Endothelial cell of umbilical vein (primary cell): ENCODE results near the gene FOXJ2. TPM values are rescaled to one million over a fixed set of nuclear protein-coding genes. Genes with fewer than 3 reads are reported as not detected.

Experiments
- BruUV-seq: library from RNA; stranded (reverse); fragments of 400-500 nt; replicated peaks from 2 replicates; lab custom pipeline; 2021; lab: Mats Ljungman, UMichigan
- CTCF ChIA-PET: fragments of 300-600, 350-600 bp; sonication (Branson Sonifier 250); formaldehyde crosslinking; loops from one replicate; lab custom pipeline; 2021; ENCODE audit warnings: antibody characterized with exemption, inconsistent platforms; lab: Charles Lee
- POLR2A ChIA-PET: fragments of 300-600, 350-600 bp; sonication (Branson Sonifier 250); formaldehyde crosslinking; loops from one replicate; lab custom pipeline; 2021; ENCODE audit warnings: antibody characterized with exemption, inconsistent platforms; lab: Charles Lee
- DNase-seq: peaks from one replicate; pipeline ENCODE4 v3.0.0-alpha.2; 2011; ENCODE audit warnings: low read depth, low spot score
- FAIRE-seq: peaks from 2 replicates; lab custom pipeline; 2011; peaks lifted over from hg19 to GRCh38; lab: Jason Lieb, UNC
- H2AFZ ChIP-seq: 2 replicates; pipeline ENCODE4 v1.6.0; 2012; ENCODE audit warnings: low read depth, low read length, control low read depth, inconsistent platforms
- H3K27ac ChIP-seq: 2 replicates; pipeline ENCODE4 v1.5.1; 2011; ENCODE audit warnings: low read depth, mild to moderate bottlenecking, control low read depth, low read length, moderate library complexity; ENCODE audit not compliant: insufficient read depth
- H3K27me3 ChIP-seq, 2 experiments: 2 replicates each; pipeline versions ENCODE4 v1.6.0 to v1.6.1; 2011; ENCODE audit warnings: low read length in 2 of 2, mixed read lengths in 1 of 2; ENCODE audit not compliant: control insufficient read depth in 2 of 2, insufficient read depth in 2 of 2
- H3K36me3 ChIP-seq, 2 experiments: 2 replicates in 1 of 2; 3 replicates in 1 of 2; pipeline ENCODE4 v1.5.1; 2011; ENCODE audit warnings: low read length in 2 of 2, mild to moderate bottlenecking in 1 of 2, moderate library complexity in 1 of 2; ENCODE audit not compliant: control insufficient read depth in 2 of 2, insufficient read depth in 2 of 2; ENCODE audit errors: extremely low read depth in 1 of 2
- H3K4me1 ChIP-seq: 3 replicates; pipeline ENCODE4 v1.5.1; 2011; ENCODE audit warnings: mild to moderate bottlenecking, low read length; ENCODE audit not compliant: control insufficient read depth, insufficient read depth; ENCODE audit errors: extremely low read depth
- H3K4me2 ChIP-seq: 2 replicates; pipeline ENCODE4 v1.6.1; 2011; ENCODE audit warnings: low read length, control low read depth, mixed read lengths; ENCODE audit not compliant: insufficient read depth
- H3K4me3 ChIP-seq, 3 experiments: fragments of 200-600 bp in 1 of 3; sonication (generic), shearing (Covaris generic) in 1 of 3; replicated peaks in 1 of 3; 2 replicates each; pipeline ENCODE4 v1.5.1; 2011 to 2016; ENCODE audit warnings: control low read depth in 3 of 3, low read length in 3 of 3, mild to moderate bottlenecking in 2 of 3, inconsistent platforms in 1 of 3, low read depth in 1 of 3, moderate library complexity in 1 of 3; ENCODE audit not compliant: insufficient read depth in 1 of 3
- H3K79me2 ChIP-seq: 2 replicates; pipeline ENCODE4 v1.6.0; 2012; ENCODE audit warnings: low read length, inconsistent platforms; ENCODE audit not compliant: control insufficient read depth, insufficient read depth
- H3K9ac ChIP-seq: replicated peaks from 2 replicates; pipeline ENCODE3; 2011; ENCODE audit warnings: low read length, control low read depth; ENCODE audit not compliant: insufficient read depth; ENCODE audit errors: extremely low read depth
- H3K9me1 ChIP-seq: replicated peaks from 3 replicates; pipeline ENCODE4 v1.6.0; 2011; ENCODE audit warnings: mild to moderate bottlenecking, low read length; ENCODE audit not compliant: control insufficient read depth, insufficient read depth; ENCODE audit errors: extremely low read depth
- H3K9me3 ChIP-seq: replicated peaks from 2 replicates; pipeline ENCODE4 v1.5.1; 2012; ENCODE audit warnings: low read length, inconsistent platforms; ENCODE audit not compliant: control insufficient read depth, insufficient read depth
- H4K20me1 ChIP-seq: replicated peaks from 2 replicates; pipeline ENCODE3; 2011; ENCODE audit warnings: mild to moderate bottlenecking, low read length; ENCODE audit not compliant: control insufficient read depth, insufficient read depth; ENCODE audit errors: extremely low read depth
- CTCF ChIP-seq, 2 donors: IDR thresholded peaks; 1 replicate in 1 of 2; 2 replicates in 1 of 2; pipeline ENCODE4 v1.5.1; 2011; ENCODE audit warnings: low read length in 2 of 2, mild to moderate bottlenecking in 2 of 2, moderate library complexity in 2 of 2, control low read depth in 1 of 2, inconsistent platforms in 1 of 2, low read depth in 1 of 2; ENCODE audit not compliant: insufficient read depth in 1 of 2; ENCODE audit errors: extremely low read depth in 1 of 2
- EZH2 ChIP-seq: IDR thresholded peaks from 2 replicates; pipeline ENCODE4 v1.6.1; 2012; ENCODE audit warnings: borderline replicate concordance, low read depth, mild to moderate bottlenecking, moderate library complexity, low read length, inconsistent platforms; ENCODE audit not compliant: severe bottlenecking
- FOS ChIP-seq: IDR thresholded peaks from 2 replicates; pipeline ENCODE4 v1.6.1; 2011; ENCODE audit warnings: mild to moderate bottlenecking, low read length, moderate library complexity, borderline replicate concordance; ENCODE audit not compliant: insufficient read depth
- GATA2 ChIP-seq: IDR thresholded peaks from 2 replicates; pipeline ENCODE4 v1.7.0; 2011; ENCODE audit warnings: low read depth, mild to moderate bottlenecking, moderate library complexity, mixed read lengths, low read length; ENCODE audit not compliant: insufficient read length, insufficient read depth
- JUN ChIP-seq: IDR thresholded peaks from 2 replicates; pipeline ENCODE4 v1.6.1; 2011; ENCODE audit warnings: borderline replicate concordance, low read depth; ENCODE audit not compliant: insufficient read length, insufficient read depth
- MAX ChIP-seq: IDR thresholded peaks from 2 replicates; pipeline ENCODE4 v1.6.1; 2011; ENCODE audit not compliant: insufficient read depth, insufficient read length
- MYC ChIP-seq: IDR thresholded peaks from one replicate; pipeline ENCODE4 v1.6.1; 2011; ENCODE audit warnings: mild to moderate bottlenecking, low read depth, low read length
- POLR2A ChIP-seq: IDR thresholded peaks from 2 replicates; pipeline ENCODE4 v1.6.1; 2012; ENCODE audit warnings: low read depth, mild to moderate bottlenecking, control low read depth, low read length
- POLR2AphosphoS5 ChIP-seq: IDR thresholded peaks from 2 replicates; pipeline ENCODE4 v1.6.1; 2012; ENCODE audit warnings: low read depth, mild to moderate bottlenecking, control low read depth, low read length, moderate library complexity; ENCODE audit not compliant: insufficient read depth
- dilution Hi-C: fragments of 300-500 bp; cut with MboI; formaldehyde crosslinking; loops from one replicate; pipeline ENCODE4 v1.15.0; 2019; ENCODE audit warnings: low sequenced_read_pairs; ENCODE audit not compliant: extremely low pct_ligation_motif_present
- intact Hi-C: fragments of 100-400 bp; cut with micrococcal nuclease; formaldehyde crosslinking; loops from one replicate; pipeline ENCODE4 v1.10.0; 2022
- polyA plus RNA-seq, 4 experiments: library from polyadenylated mRNA; depleted of rRNA in 3 of 4; stranded (reverse) in 3 of 4; unstranded in 1 of 4; fragments of >200 nt; gene quantifications; 2 replicates each; pipeline versions ENCODE4 v1.2.1 to v1.2.3, GENCODE V29; 2011 to 2012; ENCODE audit warnings: missing spikeins in 1 of 4
- total RNA-seq: library from RNA; stranded (reverse); gene quantifications from 2 replicates; pipeline ENCODE4 v1.2.3, GENCODE V29; 2021

The FOXJ2 gene
- total and polyA plus RNA-seq, 2 donors (not counting 3 experiments of a cell fraction or from before 2014, with no cell fraction given), result 6.2 to 13.9 TPM

- dilution Hi-C loops (no loop called here), intact Hi-C loops (no loop called here)
- DNase-seq, result no peak
- TF ChIP-seq GATA2, result no peak
- no peak for TF ChIP-seq MYC
- TF ChIP-seq JUN, result no peak
- TF ChIP-seq EZH2, result no peak
- no peak for TF ChIP-seq POLR2A
- no peak for TF ChIP-seq MAX
- no peak for TF ChIP-seq POLR2AphosphoS5
- peak overlapping the region; percentile 90 for H3K9ac ChIP-seq
- peak overlapping the region; percentile 74 to 93 (median 82) for H3K4me3 ChIP-seq
- peaks cover 35% of the 10 kb centered on the region for H3K79me2 ChIP-seq
- no peak for FAIRE-seq
- peak overlapping the region; percentile 88 for H3K4me2 ChIP-seq
- H3K27ac ChIP-seq, result peak overlapping the region; percentile 85
- CTCF ChIA-PET, result interaction anchor here (1.0 to 8.9 kb wide), 2 partner anchors 35 to 44 kb away, joined by 3 to 254 read pairs; no protein-coding TSS in a partner anchor
- H3K9me3 ChIP-seq, result no peaks in the 10 kb centered on the region
- no peaks in the 10 kb centered on the region for H3K9me1 ChIP-seq
- H3K27me3 ChIP-seq, result no peaks in the 10 kb centered on the region
- TSS peak; percentile 95 for BruUV-seq
- no peaks in the 10 kb centered on the region for H3K36me3 ChIP-seq
- no peaks in the 10 kb centered on the region for H4K20me1 ChIP-seq
- peak overlapping the region; percentile 99 for H2AFZ ChIP-seq
- H3K4me1 ChIP-seq, result peaks cover 22% of the 10 kb centered on the region
- POLR2A ChIA-PET, result no interaction called here
Measured at GRCh38 chr12:8081251-8081920, 48.9 kb downstream of the FOXJ2 start.

- peak overlapping the region; percentile 99 for H2AFZ ChIP-seq
Measured at GRCh38 chr12:8082808-8083100, 50.2 kb downstream of the FOXJ2 start.

More at GRCh38 chr12:8082808-8083100, 50.2 kb downstream of the FOXJ2 start:
- Histone ChIP-seq H3K36me3 (no peaks in the 10 kb centered on the region), H3K27ac (peak overlapping the region; percentile 85), H3K4me1 (peaks cover 14% of the 10 kb centered on the region), H3K9me3 (no peaks in the 10 kb centered on the region), H3K27me3 (no peaks in the 10 kb centered on the region), H3K4me2 (peak overlapping the region; percentile 92), H3K79me2 (peaks cover 41% of the 10 kb centered on the region), H3K9me1 (no peaks in the 10 kb centered on the region), H4K20me1 (no peaks in the 10 kb centered on the region), H3K4me3 (peak overlapping the region; percentile 79 to 93 (median 82)), H3K9ac (peak overlapping the region; percentile 90)
- DNase-seq (peak; percentile 10), FAIRE-seq (no peak)
- TSS peak; percentile 49 for BruUV-seq
- POLR2A ChIA-PET, result no interaction called here
- no peak for TF ChIP-seq CTCF (IDR thresholded peaks at IDR 0.05; ENCODE audit: extremely low read depth in 1 of 2, insufficient read depth in 1 of 2, low read depth in 1 of 2, low read length in 2 of 2)
- TF ChIP-seq JUN, result no peak
- TF ChIP-seq GATA2, result no peak
- no peak for TF ChIP-seq POLR2AphosphoS5
- TF ChIP-seq POLR2A, result no peak
- no peak for TF ChIP-seq FOS
- no peak for TF ChIP-seq MYC
- TF ChIP-seq MAX, result no peak
- no peak for TF ChIP-seq EZH2
- CTCF ChIA-PET, result no interaction called here
- intact Hi-C loops (loop anchor here (1.0 to 2.0 kb wide), 2 partner anchors 36 to 56 kb away; no protein-coding TSS in a partner anchor), dilution Hi-C loops (no loop called here)
